ENCODE data around the gene NPR1. TPM values are rescaled to one million over a fixed set of nuclear protein-coding genes. Genes with fewer than 3 reads are reported as not detected.

The NPR1 gene
- total and polyA plus RNA-seq, 2 experiments from 2014 or later = 3.7 to 9.0 TPM

GRCh38 chr1:153659656-153660055 lies 18.8 kb upstream of the NPR1 start:
- Histone ChIP-seq H3F3A (replicated peaks; ENCODE audit: low read depth) (peaks cover 43% of the 10 kb centered on the region), H2AFZ (no peak overlapping the region), H3K4me3 (peak overlapping the region; percentile 88), H3K4me2 (peak overlapping the region; percentile 86), H3K27ac (ENCODE audit: low read depth) (0 out of 2 replicates have a peak overlapping the region, but pooled peaks have one; percentile 23), H4K20me1 (replicated peaks; ENCODE audit: insufficient read depth) (peaks cover 11% of the 10 kb centered on the region), H3K9me2 (ENCODE audit: insufficient read depth) (no peaks in the 10 kb centered on the region), H3K36me3 (ENCODE audit: insufficient read depth) (peaks cover 36% of the 10 kb centered on the region), H3K27me3 (ENCODE audit: insufficient read depth) (no peaks in the 10 kb centered on the region), H3K4me1 (ENCODE audit: insufficient read depth) (peaks cover 8% of the 10 kb centered on the region), H3K79me2 (replicated peaks; ENCODE audit: insufficient read depth) (peaks cover 13% of the 10 kb centered on the region)
- Mint-ChIP-seq H3K27ac (no peak overlapping the region), H3K4me3 (peak overlapping the region; percentile 93), H3K9me3 (no peaks in the 10 kb centered on the region), H3K36me3 (ENCODE audit: low read depth) (peaks cover 47% of the 10 kb centered on the region), H3K4me1 (peaks cover 7% of the 10 kb centered on the region), H3K27me3 (ENCODE audit: insufficient read depth, low read depth, poor library complexity) (peaks cover 8% of the 10 kb centered on the region)
- no peak for ATAC-seq
- no peak for DNase-seq (ENCODE audit: low spot score)
- TF ChIP-seq ZNF114 (CRISPR knock-in tag; IDR thresholded peaks at IDR 0.05) = no peak
- TF ChIP-seq REST (IDR thresholded peaks at IDR 0.05; ENCODE audit: unreplicated experiment) = no peak
- no peak for TF ChIP-seq EZH2phosphoT487 (IDR thresholded peaks at IDR 0.05; ENCODE audit: unreplicated experiment)
- no peak for TF ChIP-seq CREB1 (CRISPR knock-in tag; IDR thresholded peaks at IDR 0.05; ENCODE audit: low read depth)
- no peak for TF ChIP-seq EZH2 (IDR thresholded peaks at IDR 0.05; ENCODE audit: low read depth, unreplicated experiment)
- TF ChIP-seq, protein P1, sequence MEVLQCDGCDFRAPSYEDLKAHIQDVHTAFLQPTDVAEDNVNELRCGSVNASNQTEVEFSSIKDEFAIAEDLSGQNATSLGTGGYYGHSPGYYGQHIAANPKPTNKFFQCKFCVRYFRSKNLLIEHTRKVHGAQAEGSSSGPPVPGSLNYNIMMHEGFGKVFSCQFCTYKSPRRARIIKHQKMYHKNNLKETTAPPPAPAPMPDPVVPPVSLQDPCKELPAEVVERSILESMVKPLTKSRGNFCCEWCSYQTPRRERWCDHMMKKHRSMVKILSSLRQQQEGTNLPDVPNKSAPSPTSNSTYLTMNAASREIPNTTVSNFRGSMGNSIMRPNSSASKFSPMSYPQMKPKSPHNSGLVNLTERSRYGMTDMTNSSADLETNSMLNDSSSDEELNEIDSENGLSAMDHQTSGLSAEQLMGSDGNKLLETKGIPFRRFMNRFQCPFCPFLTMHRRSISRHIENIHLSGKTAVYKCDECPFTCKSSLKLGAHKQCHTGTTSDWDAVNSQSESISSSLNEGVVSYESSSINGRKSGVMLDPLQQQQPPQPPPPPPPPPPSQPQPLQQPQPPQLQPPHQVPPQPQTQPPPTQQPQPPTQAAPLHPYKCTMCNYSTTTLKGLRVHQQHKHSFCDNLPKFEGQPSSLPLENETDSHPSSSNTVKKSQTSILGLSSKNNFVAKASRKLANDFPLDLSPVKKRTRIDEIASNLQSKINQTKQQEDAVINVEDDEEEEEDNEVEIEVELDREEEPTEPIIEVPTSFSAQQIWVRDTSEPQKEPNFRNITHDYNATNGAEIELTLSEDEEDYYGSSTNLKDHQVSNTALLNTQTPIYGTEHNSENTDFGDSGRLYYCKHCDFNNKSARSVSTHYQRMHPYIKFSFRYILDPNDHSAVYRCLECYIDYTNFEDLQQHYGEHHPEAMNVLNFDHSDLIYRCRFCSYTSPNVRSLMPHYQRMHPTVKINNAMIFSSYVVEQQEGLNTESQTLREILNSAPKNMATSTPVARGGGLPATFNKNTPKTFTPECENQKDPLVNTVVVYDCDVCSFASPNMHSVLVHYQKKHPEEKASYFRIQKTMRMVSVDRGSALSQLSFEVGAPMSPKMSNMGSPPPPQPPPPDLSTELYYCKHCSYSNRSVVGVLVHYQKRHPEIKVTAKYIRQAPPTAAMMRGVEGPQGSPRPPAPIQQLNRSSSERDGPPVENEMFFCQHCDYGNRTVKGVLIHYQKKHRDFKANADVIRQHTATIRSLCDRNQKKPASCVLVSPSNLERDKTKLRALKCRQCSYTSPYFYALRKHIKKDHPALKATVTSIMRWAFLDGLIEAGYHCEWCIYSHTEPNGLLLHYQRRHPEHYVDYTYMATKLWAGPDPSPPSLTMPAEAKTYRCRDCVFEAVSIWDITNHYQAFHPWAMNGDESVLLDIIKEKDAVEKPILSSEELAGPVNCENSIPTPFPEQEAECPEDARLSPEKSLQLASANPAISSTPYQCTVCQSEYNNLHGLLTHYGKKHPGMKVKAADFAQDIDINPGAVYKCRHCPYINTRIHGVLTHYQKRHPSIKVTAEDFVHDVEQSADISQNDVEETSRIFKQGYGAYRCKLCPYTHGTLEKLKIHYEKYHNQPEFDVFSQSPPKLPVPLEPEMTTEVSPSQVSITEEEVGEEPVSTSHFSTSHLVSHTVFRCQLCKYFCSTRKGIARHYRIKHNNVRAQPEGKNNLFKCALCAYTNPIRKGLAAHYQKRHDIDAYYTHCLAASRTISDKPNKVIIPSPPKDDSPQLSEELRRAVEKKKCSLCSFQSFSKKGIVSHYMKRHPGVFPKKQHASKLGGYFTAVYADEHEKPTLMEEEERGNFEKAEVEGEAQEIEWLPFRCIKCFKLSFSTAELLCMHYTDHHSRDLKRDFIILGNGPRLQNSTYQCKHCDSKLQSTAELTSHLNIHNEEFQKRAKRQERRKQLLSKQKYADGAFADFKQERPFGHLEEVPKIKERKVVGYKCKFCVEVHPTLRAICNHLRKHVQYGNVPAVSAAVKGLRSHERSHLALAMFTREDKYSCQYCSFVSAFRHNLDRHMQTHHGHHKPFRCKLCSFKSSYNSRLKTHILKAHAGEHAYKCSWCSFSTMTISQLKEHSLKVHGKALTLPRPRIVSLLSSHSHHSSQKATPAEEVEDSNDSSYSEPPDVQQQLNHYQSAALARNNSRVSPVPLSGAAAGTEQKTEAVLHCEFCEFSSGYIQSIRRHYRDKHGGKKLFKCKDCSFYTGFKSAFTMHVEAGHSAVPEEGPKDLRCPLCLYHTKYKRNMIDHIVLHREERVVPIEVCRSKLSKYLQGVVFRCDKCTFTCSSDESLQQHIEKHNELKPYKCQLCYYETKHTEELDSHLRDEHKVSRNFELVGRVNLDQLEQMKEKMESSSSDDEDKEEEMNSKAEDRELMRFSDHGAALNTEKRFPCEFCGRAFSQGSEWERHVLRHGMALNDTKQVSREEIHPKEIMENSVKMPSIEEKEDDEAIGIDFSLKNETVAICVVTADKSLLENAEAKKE (CRISPR knock-in tag; IDR thresholded peaks at IDR 0.05) = no peak
- no peak for TF ChIP-seq CTCF (conservative IDR thresholded peaks at IDR 0.05; ENCODE audit: low read depth in 2 of 2)
- TF ChIP-seq NANOG (IDR thresholded peaks at IDR 0.05; ENCODE audit: borderline replicate concordance) = no peak
- TF ChIP-seq STAT1 (IDR thresholded peaks at IDR 0.05; ENCODE audit: unreplicated experiment) = no peak
- TF ChIP-seq JUNB (IDR thresholded peaks at IDR 0.05; ENCODE audit: unreplicated experiment) = no peak

All from GM23338 (cell line).